Spleen (tissue), 7 donors: Measurements from ENCODE around the gene MFAP5.

Source experiments
- CTCF ChIP-seq, 11 experiments: fragments of 200-600 bp in 7 of 11; fragments of 450-650 bp in 4 of 11; sonication (generic) in 4 of 11; IDR thresholded peaks in 8 of 11; conservative IDR thresholded peaks in 3 of 11; 1 replicate in 7 of 11; 2 replicates in 4 of 11; pipeline versions ENCODE4 v1.4.0 to v1.8.0; 2016 to 2021; ENCODE audit warnings: antibody characterized with exemption in 11 of 11, inconsistent platforms in 4 of 11, mild to moderate bottlenecking in 1 of 11
- POLR2AphosphoS5 ChIP-seq, 3 donors: sonication (generic); formaldehyde crosslinking; IDR thresholded peaks; one replicate each; pipeline ENCODE4 v1.5.1; 2017; ENCODE audit warnings: antibody characterized with exemption in 3 of 3
- donor health status: DM: no; HTN: no; CAD: no; lungs with moderate emphysema.
- donor health status: DM: no; HTN: no; CAD: no.
- donor health status: DM: no; HTN: no; CAD: no.

DNA sequence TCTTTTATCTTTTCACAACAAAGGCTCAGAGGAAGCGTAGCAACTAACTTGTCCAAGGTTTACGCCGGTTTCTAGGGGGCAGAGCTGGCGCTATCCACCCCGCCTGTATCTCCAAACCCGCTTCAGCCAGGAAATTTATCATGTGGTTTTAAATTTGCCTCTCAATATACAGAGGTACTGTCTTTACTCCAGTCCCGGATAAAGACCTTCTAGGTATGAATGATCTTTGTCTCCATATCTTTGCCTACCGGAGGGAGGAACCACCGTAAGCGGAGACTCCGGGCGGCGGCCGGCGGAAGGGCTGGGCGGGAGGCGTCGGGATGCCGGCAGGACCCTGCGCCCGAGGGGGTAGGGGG lies 34.5 kb upstream of the MFAP5 start:
- TF ChIP-seq CTCF (IDR thresholded peaks at IDR 0.05 in 8 of 11, conservative IDR thresholded peaks at IDR 0.05 in 3 of 11), result no peak
- no peak for TF ChIP-seq POLR2AphosphoS5 (IDR thresholded peaks at IDR 0.05)
